ENCODE measurements around the gene USP20.
A peak's percentile ranks its signal among the peaks of the same experiment; 100 is the strongest.

Gene USP20

DNA sequence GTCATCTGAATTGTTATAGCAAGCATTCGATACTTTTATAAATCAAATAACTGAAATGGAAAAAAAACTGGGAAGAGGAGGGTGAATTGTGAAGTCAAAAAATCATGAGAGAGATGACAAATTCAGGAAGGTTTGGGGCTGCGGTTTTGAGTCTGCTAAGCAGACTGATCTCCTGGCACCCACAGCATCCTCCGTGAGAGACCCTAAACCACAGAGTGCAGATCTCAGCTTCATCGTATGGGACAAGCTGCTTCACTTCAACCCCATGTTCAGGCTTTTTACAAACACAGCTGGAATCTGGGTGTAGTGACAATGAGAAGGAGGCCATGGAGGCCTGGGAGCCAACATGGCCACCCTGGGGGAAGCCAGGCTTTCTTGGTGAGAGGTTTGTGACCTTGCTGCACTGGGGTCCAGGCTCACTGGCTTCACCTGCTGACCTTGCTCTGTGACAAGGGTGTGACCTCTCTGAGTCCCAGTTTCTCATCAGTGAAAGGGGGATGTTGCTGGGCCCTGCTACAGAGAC lies 19.4 kb downstream of the USP20 start:
- DNase-seq (ENCODE audit: low read depth in 2 of 2), result no peak

GRCh38 chr9:129857207-129857606 lies 21.9 kb downstream of the USP20 start:
- DNase-seq (ENCODE audit: low read depth in 2 of 2), result no peak

DNA sequence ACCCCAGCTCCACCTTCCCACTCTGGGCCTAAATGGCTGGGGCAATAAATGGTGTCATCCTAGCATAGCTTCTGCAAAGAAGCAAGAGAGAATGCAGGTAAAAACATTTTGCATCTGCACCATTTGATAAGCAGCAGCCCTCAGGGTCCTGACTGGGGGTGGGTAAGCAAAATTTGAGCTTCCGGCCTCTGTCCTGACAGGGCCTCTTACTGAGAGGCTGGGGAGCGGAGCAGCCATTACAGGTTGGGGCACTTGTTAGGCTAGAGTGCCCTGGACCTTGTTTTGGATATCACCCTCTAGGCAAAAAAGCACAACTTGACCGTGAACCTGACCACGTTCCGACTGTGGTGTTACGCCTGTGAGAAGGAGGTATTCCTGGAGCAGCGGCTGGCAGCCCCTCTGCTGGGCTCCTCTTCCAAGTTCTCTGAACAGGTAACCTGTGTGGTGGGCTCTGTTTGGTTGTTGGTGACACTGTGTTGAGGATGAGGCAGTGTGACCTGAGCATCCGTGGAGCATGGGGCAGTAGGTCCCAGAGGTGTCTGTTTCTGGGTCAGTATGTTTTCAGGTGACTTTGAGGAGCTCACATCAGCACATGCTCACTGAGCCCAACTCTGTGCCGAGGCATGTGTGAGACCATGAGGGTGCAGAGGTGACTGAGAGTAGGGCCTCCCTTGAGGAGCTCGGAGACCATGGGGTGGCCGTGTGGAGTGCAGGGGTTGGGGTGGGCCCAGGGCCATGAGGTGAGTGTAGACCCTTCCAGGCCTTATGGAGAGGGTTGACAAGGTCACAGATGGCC lies 23.1 kb downstream of the USP20 start:
- no peak for DNase-seq (ENCODE audit: low read depth in 2 of 2)

- DNase-seq (ENCODE audit: low read depth in 2 of 2), result no peak
Observed at GRCh38 chr9:129860653-129861446, 25.6 kb downstream of the USP20 start.

GRCh38 chr9:129861447-129861827 lies 26.2 kb downstream of the USP20 start:
- no peak for DNase-seq (ENCODE audit: low read depth in 2 of 2)

GRCh38 chr9:129863059-129863690 lies 27.9 kb downstream of the USP20 start:
- DNase-seq (ENCODE audit: low read depth in 2 of 2), result peak in 1 of 2 donors; percentile 38

GRCh38 chr9:129864991-129865647 lies 29.9 kb downstream of the USP20 start:
- no peak for DNase-seq (ENCODE audit: low read depth in 2 of 2)

GRCh38 chr9:129865668-129866320 lies 30.5 kb downstream of the USP20 start:
- DNase-seq (ENCODE audit: low read depth in 2 of 2), result no peak

GRCh38 chr9:129866394-129867135 lies 31.3 kb downstream of the USP20 start:
- no peak for DNase-seq (ENCODE audit: low read depth in 2 of 2)

- DNase-seq (ENCODE audit: low read depth in 2 of 2), result no peak
Observed at GRCh38 chr9:129867136-129868022, 32.1 kb downstream of the USP20 start.

GRCh38 chr9:129868023-129868871 lies 33.0 kb downstream of the USP20 start:
- no peak for DNase-seq (ENCODE audit: low read depth in 2 of 2)

GRCh38 chr9:129868872-129869486 lies 33.7 kb downstream of the USP20 start:
- peak in 1 of 2 donors; percentile 81 for DNase-seq (ENCODE audit: low read depth in 2 of 2)

- no peak for DNase-seq (ENCODE audit: low read depth in 2 of 2)
Observed at GRCh38 chr9:129869585-129870501, 34.6 kb downstream of the USP20 start.

GRCh38 chr9:129871046-129871445 lies 35.8 kb downstream of the USP20 start:
- no peak for DNase-seq (ENCODE audit: low read depth in 2 of 2)

- no peak for DNase-seq (ENCODE audit: low read depth in 2 of 2)
Observed at GRCh38 chr9:129873563-129874190, 38.4 kb downstream of the USP20 start.

GRCh38 chr9:129874261-129875101 lies 39.2 kb downstream of the USP20 start:
- DNase-seq (ENCODE audit: low read depth in 2 of 2), result no peak
